WTC11 (cell line): Measurements from ENCODE around the gene RASL11B.

Source experiments
- NFYB ChIP-seq: sonication (generic); formaldehyde crosslinking; conservative IDR thresholded peaks from 2 replicates; pipeline ENCODE4 v1.8.0; 2022; ENCODE audit warnings: low read depth, missing genetic modification reagents
- ZNF263 ChIP-seq: sonication (generic); formaldehyde crosslinking; IDR thresholded peaks from 2 replicates; pipeline ENCODE4 v1.8.1; 2022; ENCODE audit warnings: low read depth, mild to moderate bottlenecking, moderate library complexity, missing genetic modification reagents
- TF ChIP-seq, protein P1 (sequence below): fragments of 200-600 bp; IDR thresholded peaks from 2 replicates; pipeline ENCODE4 v1.8.0; 2022; ENCODE audit warnings: antibody characterized with exemption
- TF ChIP-seq, protein P2 (sequence below): sonication (generic); formaldehyde crosslinking; IDR thresholded peaks from 2 replicates; pipeline ENCODE4 v1.8.1; 2022; ENCODE audit warnings: missing genetic modification reagents, borderline replicate concordance
- TF ChIP-seq, protein P3 (sequence below): sonication (generic); formaldehyde crosslinking; conservative IDR thresholded peaks from 2 replicates; pipeline ENCODE4 v1.8.1; 2022; ENCODE audit warnings: mild to moderate bottlenecking, missing genetic modification reagents

DNA sequence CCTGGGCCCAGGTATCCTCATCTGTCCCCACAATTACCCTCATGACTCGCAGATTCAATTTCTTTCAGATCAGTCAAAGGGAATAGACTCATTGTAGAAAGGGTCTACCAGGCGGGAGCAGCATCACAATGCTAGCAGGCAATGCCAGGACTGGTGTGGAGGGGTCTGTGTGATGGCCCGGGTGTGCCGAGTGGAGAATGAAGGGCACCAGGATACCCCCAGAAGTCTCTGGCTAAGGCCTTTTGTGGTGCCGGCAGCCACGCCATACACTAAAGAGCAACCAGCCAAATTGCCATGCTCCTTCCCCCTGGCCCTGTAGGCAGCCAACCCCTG lies 37.9 kb upstream of the RASL11B start:
- TF ChIP-seq, protein P1, sequence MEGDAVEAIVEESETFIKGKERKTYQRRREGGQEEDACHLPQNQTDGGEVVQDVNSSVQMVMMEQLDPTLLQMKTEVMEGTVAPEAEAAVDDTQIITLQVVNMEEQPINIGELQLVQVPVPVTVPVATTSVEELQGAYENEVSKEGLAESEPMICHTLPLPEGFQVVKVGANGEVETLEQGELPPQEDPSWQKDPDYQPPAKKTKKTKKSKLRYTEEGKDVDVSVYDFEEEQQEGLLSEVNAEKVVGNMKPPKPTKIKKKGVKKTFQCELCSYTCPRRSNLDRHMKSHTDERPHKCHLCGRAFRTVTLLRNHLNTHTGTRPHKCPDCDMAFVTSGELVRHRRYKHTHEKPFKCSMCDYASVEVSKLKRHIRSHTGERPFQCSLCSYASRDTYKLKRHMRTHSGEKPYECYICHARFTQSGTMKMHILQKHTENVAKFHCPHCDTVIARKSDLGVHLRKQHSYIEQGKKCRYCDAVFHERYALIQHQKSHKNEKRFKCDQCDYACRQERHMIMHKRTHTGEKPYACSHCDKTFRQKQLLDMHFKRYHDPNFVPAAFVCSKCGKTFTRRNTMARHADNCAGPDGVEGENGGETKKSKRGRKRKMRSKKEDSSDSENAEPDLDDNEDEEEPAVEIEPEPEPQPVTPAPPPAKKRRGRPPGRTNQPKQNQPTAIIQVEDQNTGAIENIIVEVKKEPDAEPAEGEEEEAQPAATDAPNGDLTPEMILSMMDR, result no peak
- TF ChIP-seq, protein P2, sequence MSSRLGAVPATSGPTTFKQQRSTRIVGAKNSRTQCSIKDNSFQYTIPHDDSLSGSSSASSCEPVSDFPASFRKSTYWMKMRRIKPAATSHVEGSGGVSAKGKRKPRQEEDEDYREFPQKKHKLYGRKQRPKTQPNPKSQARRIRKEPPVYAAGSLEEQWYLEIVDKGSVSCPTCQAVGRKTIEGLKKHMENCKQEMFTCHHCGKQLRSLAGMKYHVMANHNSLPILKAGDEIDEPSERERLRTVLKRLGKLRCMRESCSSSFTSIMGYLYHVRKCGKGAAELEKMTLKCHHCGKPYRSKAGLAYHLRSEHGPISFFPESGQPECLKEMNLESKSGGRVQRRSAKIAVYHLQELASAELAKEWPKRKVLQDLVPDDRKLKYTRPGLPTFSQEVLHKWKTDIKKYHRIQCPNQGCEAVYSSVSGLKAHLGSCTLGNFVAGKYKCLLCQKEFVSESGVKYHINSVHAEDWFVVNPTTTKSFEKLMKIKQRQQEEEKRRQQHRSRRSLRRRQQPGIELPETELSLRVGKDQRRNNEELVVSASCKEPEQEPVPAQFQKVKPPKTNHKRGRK (CRISPR knock-in tag), result no peak
- TF ChIP-seq, protein P3, sequence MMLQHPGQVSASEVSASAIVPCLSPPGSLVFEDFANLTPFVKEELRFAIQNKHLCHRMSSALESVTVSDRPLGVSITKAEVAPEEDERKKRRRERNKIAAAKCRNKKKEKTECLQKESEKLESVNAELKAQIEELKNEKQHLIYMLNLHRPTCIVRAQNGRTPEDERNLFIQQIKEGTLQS (CRISPR knock-in tag), result no peak
- TF ChIP-seq NFYB (CRISPR knock-in tag) (no peak), ZNF263 (CRISPR knock-in tag) (no peak)
